Measurements from ENCODE around the gene SYNE2. TPM values are rescaled to one million over a fixed set of nuclear protein-coding genes. Genes with fewer than 3 reads are reported as not detected.

SYNE2 gene
- total and polyA plus RNA-seq, 2 donors (not counting 3 experiments of a cell fraction or from before 2014, with no cell fraction given) = 16.0 to 53.7 TPM

DNA sequence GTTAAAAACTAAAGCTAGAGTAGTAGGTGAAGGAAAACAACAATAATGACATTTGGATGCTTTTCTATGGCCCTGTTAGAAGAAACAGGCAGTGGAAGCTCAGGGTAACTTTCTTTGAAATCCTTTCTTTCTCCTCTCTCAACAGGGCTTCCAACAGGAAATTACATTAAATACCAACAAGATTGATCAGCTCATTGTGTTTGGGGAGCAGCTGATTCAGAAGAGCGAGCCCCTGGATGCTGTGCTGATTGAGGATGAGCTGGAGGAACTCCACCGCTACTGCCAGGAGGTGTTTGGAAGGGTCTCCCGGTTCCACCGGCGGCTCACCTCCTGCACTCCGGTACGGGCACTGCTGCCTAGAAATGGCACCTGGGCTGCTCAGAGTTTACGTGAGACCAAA is 359.9 kb downstream of the SYNE2 start:
- H3K9ac ChIP-seq (replicated peaks; ENCODE audit: extremely low read depth, insufficient read depth, low read length) = no peak overlapping the region
- FAIRE-seq (peak; percentile 81), DNase-seq (ENCODE audit: low read depth, low spot score) (peak; percentile 13)
- no peaks in the 10 kb centered on the region for H3K9me1 ChIP-seq (replicated peaks; ENCODE audit: control insufficient read depth, extremely low read depth, insufficient read depth, low read length)
- H3K27me3 ChIP-seq (ENCODE audit: control insufficient read depth in 2 of 2, insufficient read depth in 2 of 2, low read length in 2 of 2) = no peaks in the 10 kb centered on the region
- ChIA-PET CTCF (interaction anchor here (1.0 to 1.3 kb wide), 4 partner anchors 9 to 91 kb away, joined by 3 to 5 read pairs (median 4); partner anchors contain the start of gene ESR2), POLR2A (no interaction called here)
- no peak overlapping the region for H3K27ac ChIP-seq (ENCODE audit: insufficient read depth, low read depth, low read length)
- TF ChIP-seq FOS (IDR thresholded peaks at IDR 0.05; ENCODE audit: borderline replicate concordance, insufficient read depth, low read length) (no peak), JUN (IDR thresholded peaks at IDR 0.05; ENCODE audit: borderline replicate concordance, insufficient read depth, insufficient read length, low read depth) (no peak), EZH2 (IDR thresholded peaks at IDR 0.05; ENCODE audit: borderline replicate concordance, low read depth, low read length, severe bottlenecking) (no peak), MAX (IDR thresholded peaks at IDR 0.05; ENCODE audit: insufficient read depth, insufficient read length) (no peak), MYC (IDR thresholded peaks at IDR 0.05; ENCODE audit: low read depth, low read length) (no peak)
- no peak overlapping the region for H2AFZ ChIP-seq (ENCODE audit: low read depth, low read length)
- no peak overlapping the region for H3K4me2 ChIP-seq (ENCODE audit: insufficient read depth, low read length)
- H3K36me3 ChIP-seq (ENCODE audit: control insufficient read depth in 2 of 2, extremely low read depth in 1 of 2, insufficient read depth in 2 of 2, low read length in 2 of 2) = peaks cover 0 to 9% of the 10 kb centered on the region in 2 experiments
- H3K79me2 ChIP-seq (ENCODE audit: control insufficient read depth, insufficient read depth, low read length) = no peaks in the 10 kb centered on the region
- H3K4me3 ChIP-seq (replicated peaks in 1 of 3; ENCODE audit: insufficient read depth in 1 of 3, low read depth in 1 of 3, low read length in 3 of 3) = no peak overlapping the region
- no TSS peak for BruUV-seq (replicated peaks)
- dilution Hi-C loops (cut with MboI; ENCODE audit: extremely low pct_ligation_motif_present, low sequenced_read_pairs) = no loop called here
- peaks cover 2% of the 10 kb centered on the region for H3K4me1 ChIP-seq (ENCODE audit: control insufficient read depth, extremely low read depth, insufficient read depth, low read length)
- intact Hi-C loops (cut with micrococcal nuclease) = no loop called here
- H3K9me3 ChIP-seq (replicated peaks; ENCODE audit: control insufficient read depth, insufficient read depth, low read length) = no peaks in the 10 kb centered on the region
- H4K20me1 ChIP-seq (replicated peaks; ENCODE audit: control insufficient read depth, extremely low read depth, insufficient read depth, low read length) = no peaks in the 10 kb centered on the region

- no peak for FAIRE-seq
- dilution Hi-C loops (cut with MboI; ENCODE audit: extremely low pct_ligation_motif_present, low sequenced_read_pairs) = no loop called here
These were observed 360.3 kb downstream of the SYNE2 start for GRCh38 chr14:64213086-64213485.

More at GRCh38 chr14:64213086-64213485, 360.3 kb downstream of the SYNE2 start:
- CTCF ChIA-PET = interaction anchor here (1.0 to 1.3 kb wide), 3 partner anchors 9 to 90 kb away, joined by 3 to 5 read pairs (median 4); partner anchors contain the start of gene ESR2
- Histone ChIP-seq H3K36me3 (ENCODE audit: control insufficient read depth in 2 of 2, extremely low read depth in 1 of 2, insufficient read depth in 2 of 2, low read length in 2 of 2) (peaks cover 0 to 9% of the 10 kb centered on the region in 2 experiments), H3K9me1 (replicated peaks; ENCODE audit: control insufficient read depth, extremely low read depth, insufficient read depth, low read length) (no peaks in the 10 kb centered on the region), H3K4me1 (ENCODE audit: control insufficient read depth, extremely low read depth, insufficient read depth, low read length) (peaks cover 2% of the 10 kb centered on the region), H3K9ac (replicated peaks; ENCODE audit: extremely low read depth, insufficient read depth, low read length) (no peak overlapping the region), H3K79me2 (ENCODE audit: control insufficient read depth, insufficient read depth, low read length) (no peaks in the 10 kb centered on the region), H3K4me3 (replicated peaks in 1 of 3; ENCODE audit: insufficient read depth in 1 of 3, low read depth in 1 of 3, low read length in 3 of 3) (no peak overlapping the region), H4K20me1 (replicated peaks; ENCODE audit: control insufficient read depth, extremely low read depth, insufficient read depth, low read length) (no peaks in the 10 kb centered on the region), H2AFZ (ENCODE audit: low read depth, low read length) (no peak overlapping the region), H3K27ac (ENCODE audit: insufficient read depth, low read depth, low read length) (no peak overlapping the region), H3K4me2 (ENCODE audit: insufficient read depth, low read length) (no peak overlapping the region), H3K27me3 (ENCODE audit: control insufficient read depth in 2 of 2, insufficient read depth in 2 of 2, low read length in 2 of 2) (no peaks in the 10 kb centered on the region), H3K9me3 (replicated peaks; ENCODE audit: control insufficient read depth, insufficient read depth, low read length) (no peaks in the 10 kb centered on the region)
- intact Hi-C loops (cut with micrococcal nuclease) = no loop called here
- TF ChIP-seq MYC (IDR thresholded peaks at IDR 0.05; ENCODE audit: low read depth, low read length) = no peak
- TF ChIP-seq FOS (IDR thresholded peaks at IDR 0.05; ENCODE audit: borderline replicate concordance, insufficient read depth, low read length) = no peak
- no peak for TF ChIP-seq POLR2A (IDR thresholded peaks at IDR 0.05; ENCODE audit: low read depth, low read length)
- TF ChIP-seq JUN (IDR thresholded peaks at IDR 0.05; ENCODE audit: borderline replicate concordance, insufficient read depth, insufficient read length, low read depth) = no peak
- TF ChIP-seq MAX (IDR thresholded peaks at IDR 0.05; ENCODE audit: insufficient read depth, insufficient read length) = no peak
- TF ChIP-seq GATA2 (IDR thresholded peaks at IDR 0.05; ENCODE audit: insufficient read depth, insufficient read length, low read depth, low read length) = no peak
- TF ChIP-seq, protein P1, sequence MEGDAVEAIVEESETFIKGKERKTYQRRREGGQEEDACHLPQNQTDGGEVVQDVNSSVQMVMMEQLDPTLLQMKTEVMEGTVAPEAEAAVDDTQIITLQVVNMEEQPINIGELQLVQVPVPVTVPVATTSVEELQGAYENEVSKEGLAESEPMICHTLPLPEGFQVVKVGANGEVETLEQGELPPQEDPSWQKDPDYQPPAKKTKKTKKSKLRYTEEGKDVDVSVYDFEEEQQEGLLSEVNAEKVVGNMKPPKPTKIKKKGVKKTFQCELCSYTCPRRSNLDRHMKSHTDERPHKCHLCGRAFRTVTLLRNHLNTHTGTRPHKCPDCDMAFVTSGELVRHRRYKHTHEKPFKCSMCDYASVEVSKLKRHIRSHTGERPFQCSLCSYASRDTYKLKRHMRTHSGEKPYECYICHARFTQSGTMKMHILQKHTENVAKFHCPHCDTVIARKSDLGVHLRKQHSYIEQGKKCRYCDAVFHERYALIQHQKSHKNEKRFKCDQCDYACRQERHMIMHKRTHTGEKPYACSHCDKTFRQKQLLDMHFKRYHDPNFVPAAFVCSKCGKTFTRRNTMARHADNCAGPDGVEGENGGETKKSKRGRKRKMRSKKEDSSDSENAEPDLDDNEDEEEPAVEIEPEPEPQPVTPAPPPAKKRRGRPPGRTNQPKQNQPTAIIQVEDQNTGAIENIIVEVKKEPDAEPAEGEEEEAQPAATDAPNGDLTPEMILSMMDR (IDR thresholded peaks at IDR 0.05; ENCODE audit: extremely low read depth in 1 of 2, insufficient read depth in 1 of 2, low read depth in 1 of 2, low read length in 2 of 2) = no peak
- no peak for TF ChIP-seq POLR2AphosphoS5 (IDR thresholded peaks at IDR 0.05; ENCODE audit: insufficient read depth, low read depth, low read length)
- no peak for TF ChIP-seq EZH2 (IDR thresholded peaks at IDR 0.05; ENCODE audit: borderline replicate concordance, low read depth, low read length, severe bottlenecking)
- DNase-seq (ENCODE audit: low read depth, low spot score) = no peak
- POLR2A ChIA-PET = no interaction called here
- BruUV-seq (replicated peaks) = no TSS peak

All from endothelial cell of umbilical vein (primary cell).